ENCODE results near the gene NAA38.

Gene NAA38

GRCh38 chr17:7839190-7839875, 18.0 kb downstream of the NAA38 start:
- no peak for DNase-seq

- DNase-seq: no peak
These were observed 19.0 kb downstream of the NAA38 start for GRCh38 chr17:7838090-7839075.

- DNase-seq: no peak
These were observed 19.8 kb downstream of the NAA38 start for GRCh38 chr17:7837408-7838088.

- peak; percentile 41 for DNase-seq
These were observed 20.6 kb downstream of the NAA38 start for GRCh38 chr17:7836596-7837407.

- no peak for DNase-seq
These were observed 21.4 kb downstream of the NAA38 start for GRCh38 chr17:7835814-7836595.

- DNase-seq: peak; percentile 82
These were observed 22.2 kb downstream of the NAA38 start for GRCh38 chr17:7834957-7835813.

GRCh38 chr17:7834542-7834956, 22.8 kb downstream of the NAA38 start:
- peak; percentile 42 for DNase-seq

GRCh38 chr17:7833795-7834541, 23.4 kb downstream of the NAA38 start, which contains the start of gene KDM6B:
Gene KDM6B (plus strand): TSS chr17:7834217. CDS start chr17:7845555, 11,338 bp downstream.
- DNase-seq: peak; percentile 82

GRCh38 chr17:7833011-7833794, 24.2 kb downstream of the NAA38 start:
- no peak for DNase-seq

- DNase-seq: no peak
These were observed 24.9 kb downstream of the NAA38 start for GRCh38 chr17:7832431-7832830.

- no peak for DNase-seq
These were observed 26.1 kb downstream of the NAA38 start for GRCh38 chr17:7831233-7831632.

- DNase-seq: no peak
These were observed 26.7 kb downstream of the NAA38 start for GRCh38 chr17:7830616-7831015.

GRCh38 chr17:7825206-7825990, 32.0 kb downstream of the NAA38 start:
- no peak for DNase-seq

- no peak for DNase-seq
These were observed 33.1 kb downstream of the NAA38 start for GRCh38 chr17:7824021-7824924.

GRCh38 chr17:7823581-7824001, 33.8 kb downstream of the NAA38 start:
- DNase-seq: no peak

- DNase-seq: no peak
These were observed 35.2 kb downstream of the NAA38 start for GRCh38 chr17:7822126-7822525.

- DNase-seq: no peak
These were observed 37.1 kb downstream of the NAA38 start for GRCh38 chr17:7820231-7820630.

All from activated gamma-delta T cell treated with Interleukin-2 at 50 U/mL for 16 hours (primary cell).